ENCODE data around the gene JDP2. TPM values are rescaled to one million over a fixed set of nuclear protein-coding genes. Genes with fewer than 3 reads are reported as not detected.
A peak's percentile ranks its signal among the peaks of the same experiment; 100 is the strongest.

JDP2 gene
- total and polyA plus RNA-seq, 4 donors: 20.9 to 50.2 (median 44.0) TPM

GRCh38 chr14:75452900-75453816 lies 25.3 kb downstream of the JDP2 start:
- peak; percentile 71 for ATAC-seq (ENCODE audit: low FRiP score)
- Histone ChIP-seq H3K36me3 (ENCODE audit: control insufficient read depth in 1 of 2, insufficient read depth in 2 of 2, low read length in 1 of 2) (no peaks in the 10 kb centered on the region), H3K27ac (ENCODE audit: low read depth in 1 of 2, low read length in 2 of 2) (peak overlapping the region; percentile 44 to 93), H3K9me3 (ENCODE audit: control insufficient read depth, low read length) (no peaks in the 10 kb centered on the region), H3K4me1 (ENCODE audit: control insufficient read depth in 1 of 2, insufficient read depth in 2 of 2, low read length in 2 of 2) (peaks cover 6 to 12% of the 10 kb centered on the region in 2 donors), H3K27me3 (ENCODE audit: control insufficient read depth in 1 of 2, insufficient read depth in 2 of 2, low read length in 1 of 2) (no peaks in the 10 kb centered on the region), H3K4me3 (ENCODE audit: low read length in 2 of 2) (no peak overlapping the region)
- intact Hi-C loops (cut with DNase I): no loop called here
- WGBS, 2 donors: 5 to 9% methylated on average over 14 of the region's 14 CpGs
- DNase-seq: peak; percentile 84 to 86

DNA sequence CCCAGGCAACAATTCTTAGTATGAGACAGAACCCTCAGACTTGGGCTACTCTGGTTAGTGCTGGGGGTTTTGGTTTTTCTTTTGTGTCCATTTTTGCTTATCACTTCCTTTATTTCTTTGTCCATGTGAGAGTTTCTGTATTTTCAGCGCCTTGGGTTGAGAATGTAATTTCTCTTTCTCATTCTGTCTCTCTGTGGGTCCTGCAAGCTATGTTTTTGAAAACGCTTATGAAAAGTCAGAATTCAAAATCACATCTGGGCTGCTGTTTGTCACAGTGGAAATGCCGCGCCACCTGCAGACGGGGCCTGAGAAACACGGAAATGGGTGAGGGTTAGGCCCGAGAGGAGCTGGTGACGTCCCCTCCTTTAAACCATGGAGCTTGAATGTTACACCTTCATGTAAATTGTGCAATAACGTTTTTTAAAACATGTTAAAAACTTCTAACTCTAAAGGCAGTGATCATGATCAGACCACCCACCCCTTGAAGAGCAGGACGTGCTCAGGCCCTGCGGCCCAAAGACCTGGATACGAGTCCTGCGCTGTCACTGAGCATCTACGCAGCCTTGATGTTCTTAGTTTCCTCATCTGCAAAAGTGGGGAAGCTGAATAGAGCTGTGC lies 26.1 kb downstream of the JDP2 start:
- 82 to 83% methylated on average over 14 of the region's 14 CpGs for WGBS, 2 donors

GRCh38 chr14:75454963-75455546 lies 27.2 kb downstream of the JDP2 start:
- Histone ChIP-seq H3K4me1 (ENCODE audit: control insufficient read depth in 1 of 2, insufficient read depth in 2 of 2, low read length in 2 of 2) (peaks cover 2 to 4% of the 10 kb centered on the region in 2 donors), H3K36me3 (ENCODE audit: control insufficient read depth in 1 of 2, insufficient read depth in 2 of 2, low read length in 1 of 2) (no peaks in the 10 kb centered on the region), H3K27me3 (ENCODE audit: control insufficient read depth in 1 of 2, insufficient read depth in 2 of 2, low read length in 1 of 2) (no peaks in the 10 kb centered on the region), H3K27ac (ENCODE audit: low read depth in 1 of 2, low read length in 2 of 2) (no peak overlapping the region), H3K4me3 (ENCODE audit: low read length in 2 of 2) (no peak overlapping the region), H3K9me3 (ENCODE audit: control insufficient read depth, low read length) (no peaks in the 10 kb centered on the region)
- ATAC-seq (ENCODE audit: low FRiP score): no peak
- peak; percentile 73 to 87 for DNase-seq
- 66 to 68% methylated on average over 12 of the region's 12 CpGs for WGBS, 2 donors
- intact Hi-C loops (cut with DNase I): no loop called here

More for the DNA sequence above, 26.1 kb downstream of the JDP2 start:
- Histone ChIP-seq H3K27me3 (ENCODE audit: control insufficient read depth in 1 of 2, insufficient read depth in 2 of 2, low read length in 1 of 2) (no peaks in the 10 kb centered on the region), H3K27ac (ENCODE audit: low read depth in 1 of 2, low read length in 2 of 2) (peak overlapping the region in 1 of 2 donors; percentile 93), H3K36me3 (ENCODE audit: control insufficient read depth in 1 of 2, insufficient read depth in 2 of 2, low read length in 1 of 2) (no peaks in the 10 kb centered on the region), H3K9me3 (ENCODE audit: control insufficient read depth, low read length) (no peaks in the 10 kb centered on the region), H3K4me1 (ENCODE audit: control insufficient read depth in 1 of 2, insufficient read depth in 2 of 2, low read length in 2 of 2) (peaks cover 6 to 10% of the 10 kb centered on the region in 2 donors), H3K4me3 (ENCODE audit: low read length in 2 of 2) (no peak overlapping the region)
- peak; percentile 11 to 70 for DNase-seq
- ATAC-seq (ENCODE audit: low FRiP score): no peak
- intact Hi-C loops (cut with DNase I): no loop called here

- intact Hi-C loops (cut with DNase I): no loop called here
- DNase-seq: peak; percentile 43 to 47
- no peaks in the 10 kb centered on the region for H3K36me3 ChIP-seq (ENCODE audit: control insufficient read depth in 1 of 2, insufficient read depth in 2 of 2, low read length in 1 of 2)
- H3K9me3 ChIP-seq (ENCODE audit: control insufficient read depth, low read length): no peaks in the 10 kb centered on the region
- no peak for ATAC-seq (ENCODE audit: low FRiP score)
- peaks cover 0 to 2% of the 10 kb centered on the region in 2 donors for H3K4me1 ChIP-seq (ENCODE audit: control insufficient read depth in 1 of 2, insufficient read depth in 2 of 2, low read length in 2 of 2)
- H3K4me3 ChIP-seq (ENCODE audit: low read length in 2 of 2): no peak overlapping the region
- 78 to 79% methylated on average over 16 of the region's 16 CpGs for WGBS, 2 donors
- H3K27ac ChIP-seq (ENCODE audit: low read depth in 1 of 2, low read length in 2 of 2): no peak overlapping the region
- no peaks in the 10 kb centered on the region for H3K27me3 ChIP-seq (ENCODE audit: control insufficient read depth in 1 of 2, insufficient read depth in 2 of 2, low read length in 1 of 2)
These were observed 28.5 kb downstream of the JDP2 start for GRCh38 chr14:75456069-75456996.

DNA sequence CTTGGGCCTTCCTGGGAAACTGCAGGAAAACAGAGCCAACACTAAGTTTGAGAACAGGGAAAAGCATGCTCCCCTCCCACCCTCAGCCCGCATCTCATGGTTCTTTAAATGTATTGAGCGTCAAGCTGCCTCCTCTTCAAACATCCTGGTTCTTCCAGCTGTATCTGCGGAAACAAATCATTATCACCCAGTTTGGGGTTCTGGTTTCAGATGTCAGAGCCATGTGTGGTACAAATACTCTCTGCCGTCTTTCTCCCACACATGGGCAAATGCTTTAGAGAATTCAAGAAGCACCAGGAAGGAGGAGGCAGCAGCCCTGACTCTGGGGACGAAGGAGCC lies 29.1 kb downstream of the JDP2 start:
- Histone ChIP-seq H3K4me3 (ENCODE audit: low read length in 2 of 2) (no peak overlapping the region), H3K27me3 (ENCODE audit: control insufficient read depth in 1 of 2, insufficient read depth in 2 of 2, low read length in 1 of 2) (no peaks in the 10 kb centered on the region), H3K27ac (ENCODE audit: low read depth in 1 of 2, low read length in 2 of 2) (no peak overlapping the region), H3K36me3 (ENCODE audit: control insufficient read depth in 1 of 2, insufficient read depth in 2 of 2, low read length in 1 of 2) (no peaks in the 10 kb centered on the region), H3K9me3 (ENCODE audit: control insufficient read depth, low read length) (no peaks in the 10 kb centered on the region), H3K4me1 (ENCODE audit: control insufficient read depth in 1 of 2, insufficient read depth in 2 of 2, low read length in 2 of 2) (peaks cover 0 to 2% of the 10 kb centered on the region in 2 donors)
- DNase-seq: peak in 1 of 2 donors; percentile 6
- intact Hi-C loops (cut with DNase I): no loop called here
- ATAC-seq (ENCODE audit: low FRiP score): no peak
- WGBS, 2 donors: 90 to 93% methylated on average over 5 of the region's 5 CpGs

- DNase-seq: peak in 1 of 2 donors; percentile 54
- Histone ChIP-seq H3K4me3 (ENCODE audit: low read length in 2 of 2) (no peak overlapping the region), H3K36me3 (ENCODE audit: control insufficient read depth in 1 of 2, insufficient read depth in 2 of 2, low read length in 1 of 2) (no peaks in the 10 kb centered on the region), H3K27ac (ENCODE audit: low read depth in 1 of 2, low read length in 2 of 2) (no peak overlapping the region), H3K27me3 (ENCODE audit: control insufficient read depth in 1 of 2, insufficient read depth in 2 of 2, low read length in 1 of 2) (no peaks in the 10 kb centered on the region), H3K4me1 (ENCODE audit: control insufficient read depth in 1 of 2, insufficient read depth in 2 of 2, low read length in 2 of 2) (no peaks in the 10 kb centered on the region), H3K9me3 (ENCODE audit: control insufficient read depth, low read length) (no peaks in the 10 kb centered on the region)
- 94 to 96% methylated on average over 10 of the region's 10 CpGs for whole genome bisulfite sequencing, 2 donors
- intact Hi-C loops (cut with DNase I): no loop called here
- ATAC-seq (ENCODE audit: low FRiP score): no peak
These were observed 29.9 kb downstream of the JDP2 start for GRCh38 chr14:75457648-75458165.

GRCh38 chr14:75458305-75458704 lies 30.5 kb downstream of the JDP2 start:
- H3K9me3 ChIP-seq (ENCODE audit: control insufficient read depth, low read length): no peaks in the 10 kb centered on the region
- H3K4me3 ChIP-seq (ENCODE audit: low read length in 2 of 2): no peak overlapping the region
- WGBS, 2 donors: 67 to 86% methylated on average over 3 of the region's 3 CpGs
- no peak overlapping the region for H3K27ac ChIP-seq (ENCODE audit: low read depth in 1 of 2, low read length in 2 of 2)
- no peaks in the 10 kb centered on the region for H3K4me1 ChIP-seq (ENCODE audit: control insufficient read depth in 1 of 2, insufficient read depth in 2 of 2, low read length in 2 of 2)
- no peak for DNase-seq
- no peaks in the 10 kb centered on the region for H3K36me3 ChIP-seq (ENCODE audit: control insufficient read depth in 1 of 2, insufficient read depth in 2 of 2, low read length in 1 of 2)
- no peak for ATAC-seq (ENCODE audit: low FRiP score)
- intact Hi-C loops (cut with DNase I): no loop called here
- no peaks in the 10 kb centered on the region for H3K27me3 ChIP-seq (ENCODE audit: control insufficient read depth in 1 of 2, insufficient read depth in 2 of 2, low read length in 1 of 2)
